Upper lobe of left lung (tissue), 4 donors: ENCODE results near the gene ANAPC7.

ENCODE experiments used
- POLR2AphosphoS5 ChIP-seq, 2 donors: sonication (generic); formaldehyde crosslinking; IDR thresholded peaks; one replicate each; pipeline ENCODE4 v1.5.1; 2017; ENCODE audit warnings: antibody characterized with exemption in 2 of 2
- TF ChIP-seq, protein P1 (sequence below), 6 experiments: fragments of 450-650 bp in 4 of 6; fragments of 200-600 bp in 2 of 6; sonication (generic) in 2 of 6; IDR thresholded peaks; one replicate each; pipeline ENCODE4 v1.5.1; 2016 to 2019; ENCODE audit warnings: antibody characterized with exemption in 6 of 6

DNA sequence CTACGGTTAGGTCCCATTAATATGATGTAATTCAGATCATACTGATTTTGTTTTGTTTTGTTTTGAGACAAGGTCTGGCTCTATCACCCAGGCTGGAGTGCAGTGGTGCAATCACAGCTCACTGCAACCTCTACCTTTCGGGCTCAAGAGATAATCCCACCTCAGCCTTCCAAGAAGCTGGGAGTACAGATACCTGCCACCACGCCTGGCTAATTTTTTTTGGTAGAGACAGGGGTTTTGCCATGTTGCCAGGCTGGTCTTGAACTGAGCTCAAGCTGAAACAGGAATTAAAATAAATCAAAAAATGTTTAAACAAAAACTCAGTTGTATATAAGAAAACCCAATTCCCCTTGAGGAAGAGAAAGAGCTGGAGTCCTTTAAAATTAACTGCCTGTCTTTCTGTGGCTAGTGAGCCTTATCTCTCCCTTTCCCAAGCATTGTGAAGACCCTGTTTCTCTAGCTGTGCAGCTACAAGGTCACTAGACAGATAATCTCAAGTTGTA is 17.7 kb upstream of the ANAPC7 start:
- TF ChIP-seq, protein P1, sequence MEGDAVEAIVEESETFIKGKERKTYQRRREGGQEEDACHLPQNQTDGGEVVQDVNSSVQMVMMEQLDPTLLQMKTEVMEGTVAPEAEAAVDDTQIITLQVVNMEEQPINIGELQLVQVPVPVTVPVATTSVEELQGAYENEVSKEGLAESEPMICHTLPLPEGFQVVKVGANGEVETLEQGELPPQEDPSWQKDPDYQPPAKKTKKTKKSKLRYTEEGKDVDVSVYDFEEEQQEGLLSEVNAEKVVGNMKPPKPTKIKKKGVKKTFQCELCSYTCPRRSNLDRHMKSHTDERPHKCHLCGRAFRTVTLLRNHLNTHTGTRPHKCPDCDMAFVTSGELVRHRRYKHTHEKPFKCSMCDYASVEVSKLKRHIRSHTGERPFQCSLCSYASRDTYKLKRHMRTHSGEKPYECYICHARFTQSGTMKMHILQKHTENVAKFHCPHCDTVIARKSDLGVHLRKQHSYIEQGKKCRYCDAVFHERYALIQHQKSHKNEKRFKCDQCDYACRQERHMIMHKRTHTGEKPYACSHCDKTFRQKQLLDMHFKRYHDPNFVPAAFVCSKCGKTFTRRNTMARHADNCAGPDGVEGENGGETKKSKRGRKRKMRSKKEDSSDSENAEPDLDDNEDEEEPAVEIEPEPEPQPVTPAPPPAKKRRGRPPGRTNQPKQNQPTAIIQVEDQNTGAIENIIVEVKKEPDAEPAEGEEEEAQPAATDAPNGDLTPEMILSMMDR (IDR thresholded peaks at IDR 0.05): no peak
- no peak for TF ChIP-seq POLR2AphosphoS5 (IDR thresholded peaks at IDR 0.05)
